Gastrocnemius medialis (tissue), 4 donors: ENCODE results near the gene ZNF79.

ENCODE experiments used
- POLR2A ChIP-seq, 2 donors: fragments of 450-650 bp; IDR thresholded peaks; one replicate each; pipeline ENCODE4 v1.6.1; 2017; ENCODE audit warnings: antibody characterized with exemption in 2 of 2, mild to moderate bottlenecking in 2 of 2, moderate library complexity in 2 of 2
- TF ChIP-seq, protein P1 (sequence below), 5 experiments: fragments of 450-650 bp in 3 of 5; fragments of 200-600 bp in 2 of 5; sonication (generic) in 2 of 5; IDR thresholded peaks in 4 of 5; conservative IDR thresholded peaks in 1 of 5; 1 replicate in 4 of 5; 2 replicates in 1 of 5; pipeline ENCODE4 v1.5.1; 2016 to 2019; ENCODE audit warnings: antibody characterized with exemption in 5 of 5, mild to moderate bottlenecking in 3 of 5, moderate library complexity in 3 of 5

DNA sequence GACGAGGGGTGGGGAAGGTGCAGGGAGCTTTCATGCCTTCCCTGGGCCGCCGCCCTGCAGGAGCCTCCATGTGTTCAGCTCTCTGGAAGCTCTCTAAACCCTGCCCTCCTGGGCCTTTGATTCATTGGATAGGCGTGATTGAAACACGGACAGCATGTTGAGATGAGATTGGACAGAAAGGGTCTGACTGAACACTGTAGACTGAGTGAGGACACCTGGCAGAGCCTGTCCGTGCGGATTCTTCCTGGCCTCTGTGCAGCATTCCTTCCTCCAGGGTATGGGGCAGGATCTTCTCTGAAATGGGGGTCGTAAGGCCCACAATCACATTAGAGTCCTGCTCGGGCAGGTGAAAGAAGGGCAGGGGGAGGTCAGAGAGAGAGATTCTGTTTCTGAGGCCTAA lies 14.2 kb downstream of the ZNF79 start:
- TF ChIP-seq, protein P1, sequence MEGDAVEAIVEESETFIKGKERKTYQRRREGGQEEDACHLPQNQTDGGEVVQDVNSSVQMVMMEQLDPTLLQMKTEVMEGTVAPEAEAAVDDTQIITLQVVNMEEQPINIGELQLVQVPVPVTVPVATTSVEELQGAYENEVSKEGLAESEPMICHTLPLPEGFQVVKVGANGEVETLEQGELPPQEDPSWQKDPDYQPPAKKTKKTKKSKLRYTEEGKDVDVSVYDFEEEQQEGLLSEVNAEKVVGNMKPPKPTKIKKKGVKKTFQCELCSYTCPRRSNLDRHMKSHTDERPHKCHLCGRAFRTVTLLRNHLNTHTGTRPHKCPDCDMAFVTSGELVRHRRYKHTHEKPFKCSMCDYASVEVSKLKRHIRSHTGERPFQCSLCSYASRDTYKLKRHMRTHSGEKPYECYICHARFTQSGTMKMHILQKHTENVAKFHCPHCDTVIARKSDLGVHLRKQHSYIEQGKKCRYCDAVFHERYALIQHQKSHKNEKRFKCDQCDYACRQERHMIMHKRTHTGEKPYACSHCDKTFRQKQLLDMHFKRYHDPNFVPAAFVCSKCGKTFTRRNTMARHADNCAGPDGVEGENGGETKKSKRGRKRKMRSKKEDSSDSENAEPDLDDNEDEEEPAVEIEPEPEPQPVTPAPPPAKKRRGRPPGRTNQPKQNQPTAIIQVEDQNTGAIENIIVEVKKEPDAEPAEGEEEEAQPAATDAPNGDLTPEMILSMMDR (IDR thresholded peaks at IDR 0.05 in 4 of 5, conservative IDR thresholded peaks at IDR 0.05 in 1 of 5), result no peak
- no peak for TF ChIP-seq POLR2A (IDR thresholded peaks at IDR 0.05)
